Skeletal muscle tissue (tissue), 4 donors: ENCODE results near the gene NPY. TPM values are rescaled to one million over a fixed set of nuclear protein-coding genes. Genes with fewer than 3 reads are reported as not detected.
"Not testable (repeated sequence)": the region's sequence is repeated elsewhere in the genome, so short reads cannot be mapped to it uniquely, and the experiment has no call there.

Experiments used
- H3K27ac ChIP-seq: one replicate; pipeline ENCODE4 v1.7.0; 2013; ENCODE audit warnings: mild to moderate bottlenecking, low read depth, low read length, inconsistent platforms
- H3K27me3 ChIP-seq, 3 donors: one replicate each; pipeline ENCODE4 v1.7.0; 2013; ENCODE audit warnings: low read length in 3 of 3; ENCODE audit not compliant: control insufficient read depth in 3 of 3, insufficient read depth in 3 of 3
- H3K36me3 ChIP-seq, 3 donors: one replicate each; pipeline ENCODE4 v1.7.0; 2013; ENCODE audit warnings: low read length in 3 of 3; ENCODE audit not compliant: control insufficient read depth in 3 of 3, insufficient read depth in 3 of 3
- H3K4me1 ChIP-seq, 3 donors: one replicate each; pipeline ENCODE4 v1.7.0; 2013; ENCODE audit warnings: low read length in 3 of 3, mild to moderate bottlenecking in 3 of 3; ENCODE audit not compliant: control insufficient read depth in 3 of 3, insufficient read depth in 3 of 3
- H3K4me3 ChIP-seq, 3 donors: one replicate each; pipeline ENCODE4 v1.7.0; 2013; ENCODE audit warnings: low read length in 3 of 3
- H3K9ac ChIP-seq, 3 donors: one replicate each; pipeline ENCODE4 v1.7.0; 2013; ENCODE audit warnings: low read length in 3 of 3, mild to moderate bottlenecking in 3 of 3, moderate library complexity in 2 of 3, low read depth in 1 of 3
- H3K9me3 ChIP-seq, 3 donors: one replicate each; pipeline ENCODE4 v1.7.0; 2013; ENCODE audit warnings: low read length in 3 of 3; ENCODE audit not compliant: control insufficient read depth in 3 of 3
- total RNA-seq: library from RNA; depleted of rRNA; stranded (reverse); fragments of >200 nt; gene quantifications from one replicate; pipeline ENCODE4 v1.2.3, GENCODE V29; 2014
- donor health status: Osteomylitis.

Gene NPY
- total RNA-seq = 3.1 TPM

- peaks cover 32 to 46% (median 44%) of the 10 kb centered on the region in 3 donors for H3K27me3 ChIP-seq
Observed at GRCh38 chr7:24283897-24284698, at the start of gene NPY. Gene NPY, plus strand, starts transcription at chr7:24284190. Its CDS starts 1,051 bp downstream, at chr7:24285241.

GRCh38 chr7:24239260-24239659 is 44.7 kb upstream of the NPY start:
- H3K4me3 ChIP-seq = no peak overlapping the region
- no peaks in the 10 kb centered on the region for H3K9me3 ChIP-seq
- no peaks in the 10 kb centered on the region for H3K27me3 ChIP-seq
- no peak overlapping the region for H3K27ac ChIP-seq
- no peak overlapping the region for H3K9ac ChIP-seq
- H3K36me3 ChIP-seq = no peaks in the 10 kb centered on the region
- no peaks in the 10 kb centered on the region for H3K4me1 ChIP-seq

More at GRCh38 chr7:24283897-24284698, at the start of gene NPY:
- Histone ChIP-seq H3K4me1 (peaks cover 0 to 8% (median 5%) of the 10 kb centered on the region in 3 donors), H3K27ac (no peak within 1 kb of the TSS), H3K9ac (no peak within 1 kb of the TSS), H3K36me3 (no peaks in the 10 kb centered on the region), H3K9me3 (no peaks in the 10 kb centered on the region), H3K4me3 (peak within 1 kb of the TSS in 2 of 3 donors; percentile 22 to 40)

DNA sequence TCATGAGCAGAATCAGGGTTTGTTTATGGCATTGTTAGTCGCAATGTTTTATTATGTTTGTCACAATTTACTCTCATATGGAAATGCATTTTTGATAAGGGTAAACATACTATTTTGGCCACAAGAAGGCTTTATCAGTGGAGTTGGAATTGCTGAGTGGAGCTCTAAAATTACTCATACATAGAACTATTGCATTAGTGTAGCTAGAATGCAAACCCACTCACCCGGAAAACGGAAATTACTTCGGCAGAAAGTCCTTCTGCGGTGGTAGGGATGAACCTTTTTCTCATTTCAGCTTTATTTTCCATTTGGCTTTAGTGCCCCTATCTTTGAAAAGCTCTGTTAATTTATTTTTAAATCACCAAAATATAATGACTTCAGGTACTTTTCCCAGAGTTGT is 42.8 kb upstream of the NPY start:
- Histone ChIP-seq H3K27ac (no peak overlapping the region), H3K36me3 (no peaks in the 10 kb centered on the region), H3K9ac (no peak overlapping the region), H3K4me3 (no peak overlapping the region), H3K4me1 (no peaks in the 10 kb centered on the region), H3K9me3 (no peaks in the 10 kb centered on the region), H3K27me3 (no peaks in the 10 kb centered on the region)

DNA sequence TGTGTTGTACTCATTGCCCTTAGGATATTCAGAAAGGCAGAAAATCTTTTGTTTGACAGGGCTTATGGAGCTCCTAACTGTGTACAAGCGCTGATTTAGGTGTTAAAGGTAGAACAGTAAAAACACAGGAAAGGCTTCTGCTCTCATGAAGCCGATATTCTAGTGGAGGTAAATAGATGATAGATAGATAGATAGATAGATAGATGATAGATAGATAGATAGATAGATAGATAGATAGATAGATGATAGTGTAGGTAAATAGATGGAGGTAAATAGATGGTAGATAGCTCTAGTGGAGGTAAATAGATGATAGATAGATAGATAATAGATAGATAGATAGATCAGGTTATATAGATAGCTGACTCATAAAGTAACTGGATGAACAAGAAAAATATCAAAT is 39.4 kb upstream of the NPY start:
- Histone ChIP-seq H3K27me3 (no peaks in the 10 kb centered on the region), H3K9ac (no peak overlapping the region), H3K9me3 (no peaks in the 10 kb centered on the region), H3K36me3 (no peaks in the 10 kb centered on the region), H3K4me3 (no peak overlapping the region), H3K4me1 (no peaks in the 10 kb centered on the region), H3K27ac (no peak overlapping the region)

DNA sequence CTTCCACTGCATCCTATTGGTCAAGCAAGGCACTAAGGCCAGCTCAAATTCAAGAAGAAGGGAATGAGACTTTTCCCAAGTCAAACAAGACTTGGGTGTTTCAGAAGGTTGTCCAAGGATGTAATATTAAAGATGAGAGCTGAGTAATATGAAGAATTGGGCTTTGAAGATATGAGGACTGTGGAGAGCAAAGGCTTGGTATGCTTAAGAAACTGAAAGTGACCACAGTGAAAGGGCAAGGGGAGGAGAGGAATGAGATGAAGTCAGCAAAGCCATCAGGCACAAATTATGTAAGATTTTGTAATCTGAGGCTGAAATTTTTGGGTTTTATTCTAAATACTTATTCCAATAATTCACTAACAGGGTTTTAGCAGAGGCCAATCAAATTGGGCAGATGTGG is 38.6 kb upstream of the NPY start:
- Histone ChIP-seq H3K4me1 (no peaks in the 10 kb centered on the region), H3K36me3 (no peaks in the 10 kb centered on the region), H3K4me3 (no peak overlapping the region), H3K27ac (no peak overlapping the region), H3K9me3 (peaks cover 0 to 2% (median 0%) of the 10 kb centered on the region in 3 donors), H3K9ac (no peak overlapping the region), H3K27me3 (no peaks in the 10 kb centered on the region)

GRCh38 chr7:24249266-24249665 is 34.7 kb upstream of the NPY start:
- Histone ChIP-seq H3K4me3 (no peak overlapping the region), H3K36me3 (no peaks in the 10 kb centered on the region), H3K9ac (no peak overlapping the region), H3K9me3 (peaks cover 0 to 5% (median 0%) of the 10 kb centered on the region in 3 donors), H3K4me1 (no peaks in the 10 kb centered on the region), H3K27me3 (no peaks in the 10 kb centered on the region), H3K27ac (no peak overlapping the region)

GRCh38 chr7:24251568-24251967 is 32.4 kb upstream of the NPY start:
- peaks cover 0 to 5% (median 0%) of the 10 kb centered on the region in 3 donors for H3K9me3 ChIP-seq
- H3K36me3 ChIP-seq = no peaks in the 10 kb centered on the region
- no peaks in the 10 kb centered on the region for H3K27me3 ChIP-seq
- H3K4me1 ChIP-seq = no peaks in the 10 kb centered on the region
- H3K27ac ChIP-seq = no peak overlapping the region
- H3K4me3 ChIP-seq = no peak overlapping the region
- no peak overlapping the region for H3K9ac ChIP-seq

DNA sequence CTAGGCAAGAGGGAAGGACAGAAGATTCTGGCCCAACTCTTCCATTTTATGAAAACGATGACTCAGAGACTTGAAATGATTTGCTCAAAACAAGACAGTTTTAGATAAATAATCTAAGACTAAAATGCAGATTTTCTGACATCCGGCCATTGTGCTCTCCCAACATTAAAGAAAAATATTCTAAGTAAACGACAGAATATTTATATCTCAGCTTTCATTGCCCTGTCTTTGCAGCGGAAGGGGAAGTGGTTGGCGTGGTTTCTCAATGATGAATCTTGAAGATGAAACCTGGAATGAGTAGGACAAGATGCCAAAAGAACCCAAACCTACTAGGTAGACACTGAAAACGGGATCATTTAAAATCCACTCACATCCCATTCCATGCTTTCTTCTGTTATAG is 28.9 kb upstream of the NPY start:
- no peaks in the 10 kb centered on the region for H3K4me1 ChIP-seq
- no peak overlapping the region for H3K27ac ChIP-seq
- H3K9me3 ChIP-seq = peaks cover 0 to 4% (median 0%) of the 10 kb centered on the region in 3 donors
- H3K4me3 ChIP-seq = no peak overlapping the region
- H3K9ac ChIP-seq = no peak overlapping the region
- H3K27me3 ChIP-seq = no peaks in the 10 kb centered on the region
- no peaks in the 10 kb centered on the region for H3K36me3 ChIP-seq

DNA sequence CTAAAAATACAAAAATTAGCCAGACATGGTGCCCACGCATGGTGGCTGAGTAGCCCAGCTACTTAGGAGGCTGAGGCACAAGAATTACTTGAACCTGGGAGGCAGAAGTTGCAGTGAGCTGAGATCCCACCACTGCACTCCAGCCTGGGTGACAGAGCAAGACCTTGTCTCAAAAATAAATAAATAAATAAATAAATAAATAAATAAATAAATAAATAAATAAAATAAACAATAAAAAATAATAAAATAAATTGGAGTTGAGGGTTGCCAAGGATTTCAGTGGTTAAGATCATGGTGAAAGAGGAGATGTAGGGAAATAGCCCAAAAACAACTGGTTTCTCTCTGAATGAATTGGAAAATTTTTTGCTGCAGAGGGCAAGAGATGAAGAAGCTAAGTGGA is 25.7 kb upstream of the NPY start:
- H3K4me3 ChIP-seq, H3K27ac ChIP-seq, H3K9me3 ChIP-seq, H3K27me3 ChIP-seq, H3K36me3 ChIP-seq, H3K9ac ChIP-seq, H3K4me1 ChIP-seq: not testable (repeated sequence)

DNA sequence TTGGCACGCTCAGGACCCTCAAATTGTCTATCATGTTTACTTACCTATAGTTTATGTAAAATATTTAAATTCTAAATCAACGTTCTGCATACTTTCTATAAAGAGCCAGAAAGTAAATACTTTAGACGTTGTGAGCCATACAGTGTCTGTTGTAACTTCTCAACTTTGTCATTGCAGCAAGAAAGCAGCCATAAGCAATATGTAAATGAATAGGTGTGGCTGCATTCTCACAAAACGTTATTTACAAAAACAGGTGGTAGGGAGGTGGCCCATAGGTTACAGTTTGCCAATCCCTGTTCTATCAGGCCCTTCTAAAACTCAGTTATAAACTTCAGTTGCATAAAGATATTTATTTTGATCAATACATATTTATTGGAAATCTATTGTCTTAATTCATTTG is 12.1 kb upstream of the NPY start:
- no peak overlapping the region for H3K4me3 ChIP-seq

More for the DNA sequence above, 12.1 kb upstream of the NPY start:
- no peaks in the 10 kb centered on the region for H3K9me3 ChIP-seq
- H3K36me3 ChIP-seq = no peaks in the 10 kb centered on the region
- H3K9ac ChIP-seq = no peak overlapping the region
- H3K27ac ChIP-seq = no peak overlapping the region
- no peaks in the 10 kb centered on the region for H3K27me3 ChIP-seq
- no peaks in the 10 kb centered on the region for H3K4me1 ChIP-seq
